Keratinocyte (primary cell): ENCODE results near the gene NOP16. TPM values are rescaled to one million over a fixed set of nuclear protein-coding genes. Genes with fewer than 3 reads are reported as not detected.

ENCODE experiments used
- DNase-seq: peaks from one replicate; pipeline ENCODE4 v3.0.0-alpha.2; 2011; ENCODE audit warnings: low read depth, missing footprints, low spot score
- FAIRE-seq: peaks from 2 replicates; lab custom pipeline; 2011; peaks lifted over from hg19 to GRCh38; lab: Jason Lieb, UNC
- H2AFZ ChIP-seq: 2 replicates; pipeline ENCODE4 v1.6.0; 2012; ENCODE audit warnings: low read length, control low read depth, inconsistent platforms; ENCODE audit not compliant: control insufficient read depth
- H3K27ac ChIP-seq: 2 replicates; pipeline ENCODE4 v1.5.1; 2011; ENCODE audit warnings: low read length; ENCODE audit not compliant: control insufficient read depth, insufficient read depth
- H3K27me3 ChIP-seq: 3 replicates; pipeline ENCODE4 v1.6.0; 2011; ENCODE audit warnings: low read length; ENCODE audit not compliant: control insufficient read depth, insufficient read depth; ENCODE audit errors: extremely low read depth
- H3K36me3 ChIP-seq, 2 experiments: 2 replicates in 1 of 2; 3 replicates in 1 of 2; pipeline ENCODE4 v1.5.1; 2011; ENCODE audit warnings: low read length in 2 of 2, mild to moderate bottlenecking in 1 of 2; ENCODE audit not compliant: control insufficient read depth in 2 of 2, insufficient read depth in 2 of 2; ENCODE audit errors: extremely low read depth in 1 of 2
- H3K4me1 ChIP-seq: 3 replicates; pipeline ENCODE4 v1.5.1; 2011; ENCODE audit warnings: low read length; ENCODE audit not compliant: control insufficient read depth, insufficient read depth; ENCODE audit errors: extremely low read depth
- H3K4me2 ChIP-seq: 3 replicates; pipeline ENCODE4 v1.6.0; 2011; ENCODE audit warnings: low read depth, low read length; ENCODE audit not compliant: control insufficient read depth, insufficient read depth; ENCODE audit errors: extremely low read depth
- H3K4me3 ChIP-seq, 3 experiments: fragments of 200-600 bp in 1 of 3; sonication (generic) in 1 of 3; 2 replicates in 2 of 3; 3 replicates in 1 of 3; pipeline ENCODE4 v1.5.1; 2011 to 2016; ENCODE audit warnings: low read length in 3 of 3, mild to moderate bottlenecking in 3 of 3, control low read depth in 2 of 3, inconsistent platforms in 1 of 3, low read depth in 1 of 3, mixed read lengths in 1 of 3, mixed run types in 1 of 3, moderate library complexity in 1 of 3; ENCODE audit not compliant: control insufficient read depth in 2 of 3, insufficient read depth in 2 of 3; ENCODE audit errors: extremely low read depth in 1 of 3
- H3K79me2 ChIP-seq: 2 replicates; pipeline ENCODE4 v1.6.0; 2012; ENCODE audit warnings: low read length; ENCODE audit not compliant: control insufficient read depth, insufficient read depth
- H3K9ac ChIP-seq: 3 replicates; pipeline ENCODE4 v1.6.0; 2011; ENCODE audit warnings: low read length; ENCODE audit not compliant: control insufficient read depth, insufficient read depth; ENCODE audit errors: extremely low read depth
- H3K9me1 ChIP-seq: 3 replicates; pipeline ENCODE4 v1.6.0; 2011; ENCODE audit warnings: low read length; ENCODE audit not compliant: control insufficient read depth, insufficient read depth; ENCODE audit errors: extremely low read depth
- H3K9me3 ChIP-seq: 2 replicates; pipeline ENCODE4 v1.5.1; 2012; ENCODE audit warnings: low read depth, low read length; ENCODE audit not compliant: control insufficient read depth
- H4K20me1 ChIP-seq: 3 replicates; pipeline ENCODE4 v1.6.0; 2011; ENCODE audit warnings: low read length; ENCODE audit not compliant: control insufficient read depth, insufficient read depth; ENCODE audit errors: extremely low read depth
- CTCF ChIP-seq, 3 experiments: IDR thresholded peaks in 1 of 3; conservative IDR thresholded peaks in 1 of 3; optimal IDR thresholded peaks in 1 of 3; 2 replicates in 2 of 3; 3 replicates in 1 of 3; pipeline versions ENCODE3 to v1.5.1; 2011; ENCODE audit warnings: low read length in 3 of 3, mild to moderate bottlenecking in 3 of 3, moderate library complexity in 2 of 3, control low read depth in 1 of 3, inconsistent platforms in 1 of 3; ENCODE audit not compliant: insufficient read depth in 2 of 3; ENCODE audit errors: extremely low read depth in 1 of 3
- EZH2 ChIP-seq: IDR thresholded peaks from one replicate; pipeline ENCODE4 v1.6.1; 2012; ENCODE audit warnings: inconsistent platforms, mild to moderate bottlenecking, low read length, moderate library complexity
- dilution Hi-C: fragments of 300-500 bp; cut with MboI; formaldehyde crosslinking; loops from one replicate; pipeline ENCODE4 v1.7.0; 2020; ENCODE audit warnings: low sequenced_read_pairs; ENCODE audit not compliant: extremely low pct_ligation_motif_present
- polyA plus RNA-seq, 5 experiments: library from polyadenylated mRNA; depleted of rRNA in 3 of 5; stranded (reverse) in 3 of 5; stranded (forward) in 1 of 5; unstranded in 1 of 5; fragments of >200 nt; gene quantifications; 1 replicate in 1 of 5; 2 replicates in 3 of 5; 3 replicates in 1 of 5; pipeline versions ENCODE4 v1.2.1 to v1.2.3, GENCODE V29; 2011 to 2012; ENCODE audit warnings: missing spikeins in 2 of 5, low read depth in 1 of 5, low replicate concordance in 1 of 5

The NOP16 gene
- polyA plus RNA-seq, 1 donor (not counting 4 experiments of a cell fraction or from before 2014, with no cell fraction given), result 96.7 TPM

- dilution Hi-C loops, result no loop called here
- no peaks in the 10 kb centered on the region for H3K36me3 ChIP-seq
- peak overlapping the region; percentile 42 to 63 (median 57) for H3K4me3 ChIP-seq
- peak overlapping the region; percentile 85 for H3K4me2 ChIP-seq
- peaks cover 15% of the 10 kb centered on the region for H3K79me2 ChIP-seq
- H3K9ac ChIP-seq, result peak overlapping the region; percentile 71
- H3K27me3 ChIP-seq, result no peaks in the 10 kb centered on the region
- H3K9me3 ChIP-seq, result no peaks in the 10 kb centered on the region
- no peaks in the 10 kb centered on the region for H3K9me1 ChIP-seq
- DNase-seq, result no peak
- H3K27ac ChIP-seq, result no peak overlapping the region
- no peak for FAIRE-seq
- no peaks in the 10 kb centered on the region for H4K20me1 ChIP-seq
- TF ChIP-seq CTCF (optimal IDR thresholded peaks at IDR 0.05 in 1 of 3, IDR thresholded peaks at IDR 0.05 in 1 of 3, conservative IDR thresholded peaks at IDR 0.05 in 1 of 3; ENCODE audit: extremely low read depth in 1 of 3, insufficient read depth in 2 of 3, low read length in 3 of 3), result no peak
- no peak for TF ChIP-seq EZH2
- peak overlapping the region; percentile 90 for H2AFZ ChIP-seq
- peaks cover 8% of the 10 kb centered on the region for H3K4me1 ChIP-seq
Measured at GRCh38 chr5:176364765-176365350, 23.5 kb downstream of the NOP16 start.

- dilution Hi-C loops, result no loop called here
- Histone ChIP-seq H3K9me3 (no peaks in the 10 kb centered on the region), H3K79me2 (peaks cover 36% of the 10 kb centered on the region), H3K27ac (no peak overlapping the region), H3K4me3 (peak overlapping the region; percentile 85 to 99 (median 87)), H3K9me1 (no peaks in the 10 kb centered on the region), H3K4me1 (peaks cover 14% of the 10 kb centered on the region), H3K36me3 (peaks cover 4 to 6% of the 10 kb centered on the region in 2 experiments), H3K27me3 (no peaks in the 10 kb centered on the region), H3K9ac (peak overlapping the region; percentile 96), H3K4me2 (peak overlapping the region; percentile 98), H2AFZ (peak overlapping the region; percentile 100), H4K20me1 (no peaks in the 10 kb centered on the region)
- TF ChIP-seq CTCF (optimal IDR thresholded peaks at IDR 0.05 in 1 of 3, IDR thresholded peaks at IDR 0.05 in 1 of 3, conservative IDR thresholded peaks at IDR 0.05 in 1 of 3; ENCODE audit: extremely low read depth in 1 of 3, insufficient read depth in 2 of 3, low read length in 3 of 3) (no peak), EZH2 (no peak)
- no peak for DNase-seq
- no peak for FAIRE-seq
Measured at GRCh38 chr5:176362233-176362490, 26.2 kb downstream of the NOP16 start.
